ENCODE data around the gene CUBN. TPM values are rescaled to one million over a fixed set of nuclear protein-coding genes. Genes with fewer than 3 reads are reported as not detected.

Gene CUBN
- polyA plus RNA-seq, 2 of the 4 experiments (the other 2 are of a cell fraction) = 0.08 to 0.28 TPM

DNA sequence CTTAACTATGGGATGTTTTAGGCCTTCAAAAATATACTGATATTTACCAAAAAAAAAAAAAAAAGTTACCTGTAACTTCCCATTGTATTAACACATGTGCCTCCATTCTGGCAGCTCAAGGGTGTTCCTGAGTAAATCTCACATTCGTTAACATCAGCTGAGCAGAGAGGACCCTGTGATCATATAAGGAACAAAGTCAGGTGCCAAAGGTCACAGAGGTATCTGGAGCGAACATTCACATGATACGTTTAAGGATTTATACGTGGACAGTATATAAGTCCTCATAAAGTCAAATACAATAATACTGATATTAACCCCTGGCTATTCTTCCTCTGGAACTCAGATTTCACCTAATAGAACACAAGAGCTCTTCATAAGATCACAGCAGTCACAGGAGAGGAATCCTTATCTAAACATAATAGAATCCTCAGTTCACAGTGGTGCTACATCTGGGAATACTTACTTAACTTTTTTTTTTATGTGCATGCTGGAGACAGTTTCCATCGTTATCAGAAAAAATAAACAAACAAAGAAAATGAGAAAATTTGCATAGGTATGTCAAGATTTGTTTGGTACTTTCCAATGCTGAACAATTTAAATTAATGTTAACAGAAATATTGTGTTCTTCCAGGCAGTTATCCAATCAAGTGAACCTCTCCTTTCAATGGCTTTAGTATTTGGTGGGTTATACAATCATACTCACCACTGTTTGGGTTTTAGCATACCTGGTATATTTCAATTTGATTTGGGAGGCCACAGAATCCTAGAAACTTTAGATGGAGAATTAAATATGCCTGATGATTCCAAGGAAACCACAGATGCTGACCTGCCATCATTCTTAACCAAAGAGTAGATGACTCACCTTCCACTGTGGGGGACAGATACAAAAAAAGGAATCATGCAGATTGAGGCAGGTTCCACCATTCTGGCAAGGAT, 6.6 kb downstream of the CUBN start (continued):
- TF ChIP-seq, protein P1, sequence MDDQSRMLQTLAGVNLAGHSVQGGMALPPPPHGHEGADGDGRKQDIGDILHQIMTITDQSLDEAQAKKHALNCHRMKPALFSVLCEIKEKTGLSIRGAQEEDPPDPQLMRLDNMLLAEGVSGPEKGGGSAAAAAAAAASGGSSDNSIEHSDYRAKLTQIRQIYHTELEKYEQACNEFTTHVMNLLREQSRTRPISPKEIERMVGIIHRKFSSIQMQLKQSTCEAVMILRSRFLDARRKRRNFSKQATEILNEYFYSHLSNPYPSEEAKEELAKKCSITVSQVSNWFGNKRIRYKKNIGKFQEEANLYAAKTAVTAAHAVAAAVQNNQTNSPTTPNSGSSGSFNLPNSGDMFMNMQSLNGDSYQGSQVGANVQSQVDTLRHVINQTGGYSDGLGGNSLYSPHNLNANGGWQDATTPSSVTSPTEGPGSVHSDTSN (IDR thresholded peaks at IDR 0.05) = no peak

DNA sequence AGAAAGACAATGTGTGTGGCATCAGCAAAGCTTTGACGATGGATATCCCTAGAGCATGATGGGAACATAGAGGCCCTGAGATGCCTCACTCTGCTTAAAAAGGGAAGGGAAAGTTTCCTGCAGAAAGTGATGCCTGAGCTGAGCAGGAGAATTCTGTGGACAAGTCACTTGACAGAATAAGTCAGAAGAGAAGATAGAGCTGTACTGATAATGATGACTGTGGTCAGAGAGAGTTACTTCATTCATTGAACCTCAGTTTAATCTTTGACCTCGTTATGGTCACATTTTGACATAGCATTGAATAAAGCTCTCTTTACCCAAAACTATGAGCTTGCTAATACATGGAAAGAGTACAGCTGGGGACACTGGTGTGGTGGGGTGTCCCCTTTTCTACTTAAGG, 7.6 kb downstream of the CUBN start:
- Histone ChIP-seq H3K27ac (no peak overlapping the region), H3K9me3 (no peaks in the 10 kb centered on the region), H3K4me1 (no peaks in the 10 kb centered on the region), H3K4me2 (no peak overlapping the region), H3K4me3 (no peak overlapping the region)
- DNase-seq (ENCODE audit: low read depth in 1 of 2, low spot score in 1 of 2) = no peak
- POLR2A ChIA-PET = interaction anchor here (0.7 kb wide), 2 partner anchors 48 to 79 kb away, joined by 7 to 10 read pairs; no protein-coding TSS in a partner anchor
- 44% methylated on average over 2 of the region's 2 CpGs for WGBS (ENCODE audit: missing lambda C conversion rate)
- CTCF ChIA-PET = interaction anchor here (0.7 to 1.2 kb wide), 2 partner anchors 137 to 1884 kb away, joined by 4 to 5 read pairs; no protein-coding TSS in a partner anchor
- TF ChIP-seq, protein P2, sequence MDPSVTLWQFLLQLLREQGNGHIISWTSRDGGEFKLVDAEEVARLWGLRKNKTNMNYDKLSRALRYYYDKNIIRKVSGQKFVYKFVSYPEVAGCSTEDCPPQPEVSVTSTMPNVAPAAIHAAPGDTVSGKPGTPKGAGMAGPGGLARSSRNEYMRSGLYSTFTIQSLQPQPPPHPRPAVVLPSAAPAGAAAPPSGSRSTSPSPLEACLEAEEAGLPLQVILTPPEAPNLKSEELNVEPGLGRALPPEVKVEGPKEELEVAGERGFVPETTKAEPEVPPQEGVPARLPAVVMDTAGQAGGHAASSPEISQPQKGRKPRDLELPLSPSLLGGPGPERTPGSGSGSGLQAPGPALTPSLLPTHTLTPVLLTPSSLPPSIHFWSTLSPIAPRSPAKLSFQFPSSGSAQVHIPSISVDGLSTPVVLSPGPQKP (IDR thresholded peaks at IDR 0.05; ENCODE audit: low read depth, low read length) = no peak
- TF ChIP-seq HOXB13 (CRISPR knock-in tag; IDR thresholded peaks at IDR 0.05; ENCODE audit: low read depth) (no peak), CHD2 (IDR thresholded peaks at IDR 0.05; ENCODE audit: low read length, partially characterized antibody) (no peak), NPAS2 (CRISPR knock-in tag; IDR thresholded peaks at IDR 0.05; ENCODE audit: borderline replicate concordance) (no peak), CEBPB (IDR thresholded peaks at IDR 0.05) (no peak), NFE2L2 (conservative IDR thresholded peaks at IDR 0.05; ENCODE audit: low read length) (no peak), CBX2 (IDR thresholded peaks at IDR 0.05; ENCODE audit: borderline replicate concordance, low read depth) (no peak), POLR2AphosphoS2 (conservative IDR thresholded peaks at IDR 0.05; ENCODE audit: low read length) (no peak), CHD4 (IDR thresholded peaks at IDR 0.05; ENCODE audit: borderline replicate concordance) (no peak), EHMT2 (IDR thresholded peaks at IDR 0.05; ENCODE audit: low read depth) (no peak), HEYL (CRISPR knock-in tag; IDR thresholded peaks at IDR 0.05) (no peak), RARB (CRISPR knock-in tag; IDR thresholded peaks at IDR 0.05) (no peak), ESRRA (IDR thresholded peaks at IDR 0.05; ENCODE audit: borderline replicate concordance, low read length) (no peak)
- TF ChIP-seq, protein P1 (IDR thresholded peaks at IDR 0.05) = no peak
- TF ChIP-seq, protein P3, sequence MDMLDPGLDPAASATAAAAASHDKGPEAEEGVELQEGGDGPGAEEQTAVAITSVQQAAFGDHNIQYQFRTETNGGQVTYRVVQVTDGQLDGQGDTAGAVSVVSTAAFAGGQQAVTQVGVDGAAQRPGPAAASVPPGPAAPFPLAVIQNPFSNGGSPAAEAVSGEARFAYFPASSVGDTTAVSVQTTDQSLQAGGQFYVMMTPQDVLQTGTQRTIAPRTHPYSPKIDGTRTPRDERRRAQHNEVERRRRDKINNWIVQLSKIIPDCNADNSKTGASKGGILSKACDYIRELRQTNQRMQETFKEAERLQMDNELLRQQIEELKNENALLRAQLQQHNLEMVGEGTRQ (IDR thresholded peaks at IDR 0.05) = no peak
- no peak for ATAC-seq
- no peak for FAIRE-seq

DNA sequence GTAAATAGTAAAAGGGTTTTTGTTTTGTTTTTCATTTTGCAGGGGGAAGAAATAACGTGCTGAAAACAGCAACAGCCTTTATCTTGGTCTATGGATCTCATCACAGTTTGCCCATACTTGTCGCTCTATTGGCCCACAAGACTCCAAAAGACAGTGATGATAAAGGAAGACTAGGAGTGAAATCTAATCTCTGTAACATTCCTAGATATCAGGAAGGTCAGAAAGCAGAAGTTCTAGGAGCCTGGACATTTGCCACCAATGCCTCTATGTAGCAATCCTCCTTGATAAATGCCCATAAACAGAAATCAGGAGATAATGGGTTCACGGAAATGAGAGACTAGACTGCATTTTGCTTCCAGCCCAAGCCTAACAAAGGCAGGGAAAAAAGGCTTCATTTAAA, 8.9 kb downstream of the CUBN start:
- H3K27ac ChIP-seq = no peak overlapping the region
- POLR2A ChIA-PET = no interaction called here
- ATAC-seq (no peak), FAIRE-seq (no peak), DNase-seq (ENCODE audit: low read depth in 1 of 2, low spot score in 1 of 2) (no peak)
- H3K9me3 ChIP-seq = no peaks in the 10 kb centered on the region
- WGBS (ENCODE audit: missing lambda C conversion rate) = 62% methylated on average over 3 of the region's 3 CpGs
- no peak overlapping the region for H3K4me3 ChIP-seq
- CTCF ChIA-PET = interaction anchor here (2.0 kb wide), 1 partner anchor 110 kb away, joined by 4 read pairs; no protein-coding TSS in a partner anchor
- H3K4me1 ChIP-seq = peaks cover 11% of the 10 kb centered on the region; the same call in 2 of the 3 replicates
- no peak overlapping the region for H3K4me2 ChIP-seq
- TF ChIP-seq HEYL (CRISPR knock-in tag; IDR thresholded peaks at IDR 0.05) = no peak
- no peak for TF ChIP-seq MAZ (IDR thresholded peaks at IDR 0.05; ENCODE audit: borderline replicate concordance, low read depth, low read length)
- TF ChIP-seq, protein P4, sequence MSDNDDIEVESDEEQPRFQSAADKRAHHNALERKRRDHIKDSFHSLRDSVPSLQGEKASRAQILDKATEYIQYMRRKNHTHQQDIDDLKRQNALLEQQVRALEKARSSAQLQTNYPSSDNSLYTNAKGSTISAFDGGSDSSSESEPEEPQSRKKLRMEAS (IDR thresholded peaks at IDR 0.05) = no peak
- TF ChIP-seq HOXB5 (CRISPR knock-in tag; IDR thresholded peaks at IDR 0.05) = no peak
- TF ChIP-seq ZNF302 (CRISPR knock-in tag; IDR thresholded peaks at IDR 0.05) = no peak
- no peak for TF ChIP-seq MAFK (IDR thresholded peaks at IDR 0.05; ENCODE audit: partially characterized antibody)
- no peak for TF ChIP-seq NFE2L2 (conservative IDR thresholded peaks at IDR 0.05; ENCODE audit: low read length)
- TF ChIP-seq PHF8 (IDR thresholded peaks at IDR 0.05; ENCODE audit: borderline replicate concordance, low read depth) = no peak
- no peak for TF ChIP-seq TFCP2L1 (CRISPR knock-in tag; IDR thresholded peaks at IDR 0.05)
- TF ChIP-seq KDM1A (IDR thresholded peaks at IDR 0.05; ENCODE audit: low read depth) = no peak
- TF ChIP-seq, protein P5, sequence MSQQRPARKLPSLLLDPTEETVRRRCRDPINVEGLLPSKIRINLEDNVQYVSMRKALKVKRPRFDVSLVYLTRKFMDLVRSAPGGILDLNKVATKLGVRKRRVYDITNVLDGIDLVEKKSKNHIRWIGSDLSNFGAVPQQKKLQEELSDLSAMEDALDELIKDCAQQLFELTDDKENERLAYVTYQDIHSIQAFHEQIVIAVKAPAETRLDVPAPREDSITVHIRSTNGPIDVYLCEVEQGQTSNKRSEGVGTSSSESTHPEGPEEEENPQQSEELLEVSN (IDR thresholded peaks at IDR 0.05; ENCODE audit: borderline replicate concordance, low read depth) = no peak
- TF ChIP-seq MYC (IDR thresholded peaks at IDR 0.05; ENCODE audit: borderline replicate concordance, low read length) = no peak
- TF ChIP-seq RNF2 (IDR thresholded peaks at IDR 0.05; ENCODE audit: borderline replicate concordance, low read depth) = no peak
